Liver (tissue), 9 donors: ENCODE measurements around the gene COL7A1. TPM values are rescaled to one million over a fixed set of nuclear protein-coding genes. Genes with fewer than 3 reads are reported as not detected.

ENCODE experiments used
- DNase-seq: peaks from one replicate; pipeline ENCODE4 v3.0.0-alpha.2; 2017; ENCODE audit warnings: low spot score
- H3K27ac ChIP-seq, 2 donors: one replicate each; pipeline ENCODE4 v1.7.0; 2013; ENCODE audit warnings: inconsistent platforms in 2 of 2, low read length in 2 of 2, control low read depth in 1 of 2, low read depth in 1 of 2, mild to moderate bottlenecking in 1 of 2
- H3K27me3 ChIP-seq, 4 donors: one replicate each; pipeline versions ENCODE4 v1.6.1 to v1.7.0; 2013; ENCODE audit warnings: low read length in 3 of 4, inconsistent platforms in 1 of 4, mild to moderate bottlenecking in 1 of 4, moderate library complexity in 1 of 4; ENCODE audit not compliant: control insufficient read depth in 4 of 4, insufficient read depth in 4 of 4
- H3K36me3 ChIP-seq, 4 donors: one replicate each; pipeline versions ENCODE4 v1.6.1 to v1.7.0; 2013; ENCODE audit warnings: low read length in 3 of 4, mild to moderate bottlenecking in 3 of 4, low read depth in 1 of 4, moderate library complexity in 1 of 4; ENCODE audit not compliant: control insufficient read depth in 4 of 4, insufficient read depth in 3 of 4
- H3K4me1 ChIP-seq, 4 donors: one replicate each; pipeline versions ENCODE4 v1.6.1 to v1.7.0; 2013; ENCODE audit warnings: low read length in 3 of 4, mild to moderate bottlenecking in 3 of 4, moderate library complexity in 1 of 4; ENCODE audit not compliant: control insufficient read depth in 4 of 4, insufficient read depth in 4 of 4
- H3K4me3 ChIP-seq, 3 donors: one replicate each; pipeline versions ENCODE4 v1.6.1 to v1.7.0; 2013; ENCODE audit warnings: low read length in 3 of 3, control low read depth in 1 of 3, low read depth in 1 of 3, mild to moderate bottlenecking in 1 of 3
- H3K9ac ChIP-seq, 2 donors: one replicate each; pipeline ENCODE4 v1.7.0; 2013; ENCODE audit warnings: low read length in 2 of 2, mild to moderate bottlenecking in 2 of 2, moderate library complexity in 2 of 2, control low read depth in 1 of 2, low read depth in 1 of 2
- H3K9me3 ChIP-seq, 4 donors: one replicate each; pipeline versions ENCODE4 v1.6.1 to v1.7.0; 2013; ENCODE audit warnings: low read length in 3 of 4; ENCODE audit not compliant: control insufficient read depth in 4 of 4
- EGR1 ChIP-seq, 2 donors: IDR thresholded peaks; 2 replicates each; pipeline ENCODE4 v1.6.1; 2016 to 2018; ENCODE audit warnings: antibody characterized with exemption in 2 of 2, low read depth in 2 of 2
- FOXA1 ChIP-seq: IDR thresholded peaks from 2 replicates; pipeline ENCODE4 v1.6.1; 2016; ENCODE audit warnings: antibody characterized with exemption
- FOXA2 ChIP-seq: IDR thresholded peaks from 2 replicates; pipeline ENCODE4 v1.6.1; 2016; ENCODE audit warnings: antibody characterized with exemption
- GABPA ChIP-seq, 2 donors: IDR thresholded peaks in 1 of 2; conservative IDR thresholded peaks in 1 of 2; 2 replicates each; pipeline ENCODE4 v1.6.1; 2016; ENCODE audit warnings: antibody characterized with exemption in 2 of 2, mild to moderate bottlenecking in 1 of 2, moderate library complexity in 1 of 2
- HNF4A ChIP-seq, 2 donors: conservative IDR thresholded peaks; 2 replicates each; pipeline ENCODE4 v1.6.1; 2016; ENCODE audit warnings: antibody characterized with exemption in 2 of 2, mild to moderate bottlenecking in 2 of 2
- HNF4G ChIP-seq: IDR thresholded peaks from 2 replicates; pipeline ENCODE4 v1.6.1; 2016; ENCODE audit warnings: antibody characterized with exemption
- JUND ChIP-seq, 2 donors: IDR thresholded peaks; 2 replicates each; pipeline ENCODE4 v1.6.1; 2016; ENCODE audit warnings: antibody characterized with exemption in 2 of 2
- NR2F2 ChIP-seq: IDR thresholded peaks from 2 replicates; pipeline ENCODE4 v1.6.1; 2016; ENCODE audit warnings: antibody characterized with exemption
- RAD21 ChIP-seq, 2 donors: IDR thresholded peaks; 2 replicates each; pipeline ENCODE4 v1.6.1; 2016; ENCODE audit warnings: antibody characterized with exemption in 2 of 2, mild to moderate bottlenecking in 2 of 2
- RXRA ChIP-seq, 2 donors: IDR thresholded peaks; 2 replicates each; pipeline ENCODE4 v1.6.1; 2017 to 2018; ENCODE audit warnings: antibody characterized with exemption in 2 of 2, mild to moderate bottlenecking in 1 of 2
- SP1 ChIP-seq: IDR thresholded peaks from 2 replicates; pipeline ENCODE4 v1.6.1; 2018; ENCODE audit warnings: antibody characterized with exemption, mild to moderate bottlenecking
- TAF1 ChIP-seq: conservative IDR thresholded peaks from 2 replicates; pipeline ENCODE4 v1.6.1; 2016; ENCODE audit warnings: antibody characterized with exemption, mild to moderate bottlenecking
- YY1 ChIP-seq: IDR thresholded peaks from 2 replicates; pipeline ENCODE4 v1.6.1; 2016; ENCODE audit warnings: antibody characterized with exemption, mild to moderate bottlenecking
- WGBS: extraction: QIAGEN DNeasy Blood & Tissue Kit; methylation state at CpG from one replicate; pipeline ENCODE4 v1.1.7; 2013; 5-methylcytosine and 5-hydroxymethylcytosine counted together
- polyA plus RNA-seq, 2 donors: library from polyadenylated mRNA; stranded (reverse) in 1 of 2; unstranded in 1 of 2; fragments of 200-250 nt in 1 of 2; fragments of >200 nt in 1 of 2; fragmentation: Nextera tagmentation in 1 of 2; extraction: Ambion mirVana in 1 of 2; gene quantifications; one replicate each; pipeline versions ENCODE4 v1.2.1 to v1.2.3, GENCODE V29; 2013 to 2015
- total RNA-seq, 2 donors: library from RNA; depleted of rRNA; stranded (reverse); fragments of >200 nt; gene quantifications; one replicate each; pipeline ENCODE4 v1.2.3, GENCODE V29; 2014
- TF ChIP-seq, protein P1 (sequence below): IDR thresholded peaks from 2 replicates; pipeline ENCODE4 v1.6.1; 2016; ENCODE audit warnings: antibody characterized with exemption
- TF ChIP-seq, protein P2 (sequence below): IDR thresholded peaks from 2 replicates; pipeline ENCODE4 v1.6.1; 2016; ENCODE audit warnings: antibody characterized with exemption
- TF ChIP-seq, protein P3 (sequence below): IDR thresholded peaks from 2 replicates; pipeline ENCODE4 v1.6.1; 2016; ENCODE audit warnings: antibody characterized with exemption
- TF ChIP-seq, protein P4 (sequence below): fragments of 150-350 bp; IDR thresholded peaks from 2 replicates; pipeline ENCODE4 v1.5.1; 2017; ENCODE audit warnings: improper control_type of control experiment, low read depth, low read length; ENCODE audit not compliant: missing input control
- donor health status: healthy.
- donor health status: healthy.
- donor health status: healthy.
- donor health status: healthy.
- donor health status: healthy.

The COL7A1 gene
- total and polyA plus RNA-seq, 4 donors: 0.24 to 0.84 (median 0.40) TPM

DNA sequence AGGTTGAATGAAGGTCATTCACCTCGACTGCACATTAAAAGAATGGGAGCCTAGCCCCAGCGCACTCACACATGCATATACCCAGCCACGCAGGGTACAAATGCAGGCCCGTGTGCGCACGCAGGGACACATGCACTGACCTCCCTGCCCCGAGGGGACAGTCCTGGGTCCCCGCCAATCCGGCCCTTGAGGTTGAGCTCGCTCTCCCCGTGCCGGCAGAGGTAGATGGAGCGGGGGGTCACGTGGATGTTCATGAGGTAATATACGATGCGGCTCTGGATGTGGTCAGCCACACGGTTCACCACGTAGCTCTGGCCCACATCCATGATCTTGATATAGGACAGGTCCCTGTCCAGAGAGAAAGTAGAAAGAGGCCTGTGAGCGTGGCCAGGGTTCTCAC is 59.0 kb downstream of the COL7A1 start:
- Histone ChIP-seq H3K4me1 (no peaks in the 10 kb centered on the region), H3K27me3 (no peaks in the 10 kb centered on the region), H3K4me3 (no peak overlapping the region), H3K9ac (no peak overlapping the region), H3K9me3 (no peaks in the 10 kb centered on the region), H3K27ac (no peak overlapping the region), H3K36me3 (peaks cover 0 to 2% (median 0%) of the 10 kb centered on the region in 4 donors)
- no peak for DNase-seq
- WGBS: 95% methylated on average over 19 of the region's 19 CpGs
- TF ChIP-seq EGR1 (IDR thresholded peaks at IDR 0.05; ENCODE audit: low read depth in 2 of 2) (no peak), NR2F2 (no peak), HNF4A (conservative IDR thresholded peaks at IDR 0.05) (no peak), SP1 (no peak), JUND (IDR thresholded peaks at IDR 0.05) (no peak), GABPA (IDR thresholded peaks at IDR 0.05 in 1 of 2, conservative IDR thresholded peaks at IDR 0.05 in 1 of 2) (no peak), FOXA2 (no peak)
- TF ChIP-seq, protein P1, sequence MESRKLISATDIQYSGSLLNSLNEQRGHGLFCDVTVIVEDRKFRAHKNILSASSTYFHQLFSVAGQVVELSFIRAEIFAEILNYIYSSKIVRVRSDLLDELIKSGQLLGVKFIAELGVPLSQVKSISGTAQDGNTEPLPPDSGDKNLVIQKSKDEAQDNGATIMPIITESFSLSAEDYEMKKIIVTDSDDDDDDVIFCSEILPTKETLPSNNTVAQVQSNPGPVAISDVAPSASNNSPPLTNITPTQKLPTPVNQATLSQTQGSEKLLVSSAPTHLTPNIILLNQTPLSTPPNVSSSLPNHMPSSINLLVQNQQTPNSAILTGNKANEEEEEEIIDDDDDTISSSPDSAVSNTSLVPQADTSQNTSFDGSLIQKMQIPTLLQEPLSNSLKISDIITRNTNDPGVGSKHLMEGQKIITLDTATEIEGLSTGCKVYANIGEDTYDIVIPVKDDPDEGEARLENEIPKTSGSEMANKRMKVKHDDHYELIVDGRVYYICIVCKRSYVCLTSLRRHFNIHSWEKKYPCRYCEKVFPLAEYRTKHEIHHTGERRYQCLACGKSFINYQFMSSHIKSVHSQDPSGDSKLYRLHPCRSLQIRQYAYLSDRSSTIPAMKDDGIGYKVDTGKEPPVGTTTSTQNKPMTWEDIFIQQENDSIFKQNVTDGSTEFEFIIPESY: no peak
- TF ChIP-seq, protein P2, sequence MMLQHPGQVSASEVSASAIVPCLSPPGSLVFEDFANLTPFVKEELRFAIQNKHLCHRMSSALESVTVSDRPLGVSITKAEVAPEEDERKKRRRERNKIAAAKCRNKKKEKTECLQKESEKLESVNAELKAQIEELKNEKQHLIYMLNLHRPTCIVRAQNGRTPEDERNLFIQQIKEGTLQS: no peak

DNA sequence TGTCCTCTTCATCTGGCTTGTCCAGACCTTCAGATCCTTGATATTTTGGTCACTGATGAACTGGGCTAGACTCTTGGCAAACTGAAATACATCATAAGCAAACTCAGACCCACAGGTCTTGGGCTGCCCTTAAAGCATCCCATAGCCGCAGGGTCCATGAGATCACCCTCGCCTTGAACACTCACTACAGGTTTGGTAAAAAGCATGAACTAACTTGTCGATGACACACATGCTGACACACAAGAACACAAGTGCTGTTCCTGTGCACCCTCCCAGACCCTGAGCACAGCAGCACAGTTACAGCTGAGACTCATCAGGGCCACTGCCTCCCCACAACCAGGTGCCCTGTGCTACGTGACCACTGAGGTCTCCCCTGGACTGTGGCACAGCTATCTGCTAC is 59.6 kb downstream of the COL7A1 start:
- 97% methylated on average over 4 of the region's 4 CpGs for WGBS
- Histone ChIP-seq H3K9me3 (no peaks in the 10 kb centered on the region), H3K4me1 (no peaks in the 10 kb centered on the region), H3K27ac (no peak overlapping the region), H3K27me3 (no peaks in the 10 kb centered on the region), H3K9ac (no peak overlapping the region), H3K4me3 (no peak overlapping the region), H3K36me3 (peaks cover 0 to 2% (median 0%) of the 10 kb centered on the region in 4 donors)
- TF ChIP-seq HNF4A (conservative IDR thresholded peaks at IDR 0.05) (no peak), GABPA (IDR thresholded peaks at IDR 0.05 in 1 of 2, conservative IDR thresholded peaks at IDR 0.05 in 1 of 2) (no peak)
- TF ChIP-seq, protein P2: no peak
- TF ChIP-seq, protein P1: no peak
- TF ChIP-seq, protein P3, sequence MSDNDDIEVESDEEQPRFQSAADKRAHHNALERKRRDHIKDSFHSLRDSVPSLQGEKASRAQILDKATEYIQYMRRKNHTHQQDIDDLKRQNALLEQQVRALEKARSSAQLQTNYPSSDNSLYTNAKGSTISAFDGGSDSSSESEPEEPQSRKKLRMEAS: no peak
- no peak for DNase-seq

DNA sequence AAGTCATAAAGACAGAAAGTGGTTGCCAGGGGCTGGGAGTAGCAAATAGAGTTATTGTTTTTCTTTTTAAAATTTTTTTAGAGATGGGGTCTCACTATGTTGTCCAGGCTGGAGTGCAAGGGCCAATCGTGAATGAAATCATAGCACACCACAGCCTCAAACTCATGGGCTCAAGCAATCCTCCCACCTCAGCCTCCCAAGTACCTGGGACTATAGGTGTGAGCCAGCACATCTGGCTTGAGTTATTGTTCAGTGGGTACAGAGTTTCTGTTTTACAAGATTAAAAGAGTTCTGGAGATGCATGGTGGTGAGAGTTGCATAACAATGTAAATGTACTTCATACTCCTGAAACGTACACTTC is 62.2 kb downstream of the COL7A1 start:
- H3K9ac ChIP-seq: no peak overlapping the region
- peaks cover 0 to 2% (median 0%) of the 10 kb centered on the region in 4 donors for H3K36me3 ChIP-seq
- no peaks in the 10 kb centered on the region for H3K4me1 ChIP-seq
- DNase-seq: no peak
- no peaks in the 10 kb centered on the region for H3K9me3 ChIP-seq
- TF ChIP-seq FOXA2: no peak
- TF ChIP-seq EGR1 (IDR thresholded peaks at IDR 0.05; ENCODE audit: low read depth in 2 of 2): no peak
- TF ChIP-seq RXRA (IDR thresholded peaks at IDR 0.05): no peak
- TF ChIP-seq RAD21 (IDR thresholded peaks at IDR 0.05): no peak
- TF ChIP-seq HNF4G: no peak
- TF ChIP-seq, protein P1: no peak
- no peak for TF ChIP-seq FOXA1
- TF ChIP-seq, protein P3: no peak
- TF ChIP-seq, protein P4, sequence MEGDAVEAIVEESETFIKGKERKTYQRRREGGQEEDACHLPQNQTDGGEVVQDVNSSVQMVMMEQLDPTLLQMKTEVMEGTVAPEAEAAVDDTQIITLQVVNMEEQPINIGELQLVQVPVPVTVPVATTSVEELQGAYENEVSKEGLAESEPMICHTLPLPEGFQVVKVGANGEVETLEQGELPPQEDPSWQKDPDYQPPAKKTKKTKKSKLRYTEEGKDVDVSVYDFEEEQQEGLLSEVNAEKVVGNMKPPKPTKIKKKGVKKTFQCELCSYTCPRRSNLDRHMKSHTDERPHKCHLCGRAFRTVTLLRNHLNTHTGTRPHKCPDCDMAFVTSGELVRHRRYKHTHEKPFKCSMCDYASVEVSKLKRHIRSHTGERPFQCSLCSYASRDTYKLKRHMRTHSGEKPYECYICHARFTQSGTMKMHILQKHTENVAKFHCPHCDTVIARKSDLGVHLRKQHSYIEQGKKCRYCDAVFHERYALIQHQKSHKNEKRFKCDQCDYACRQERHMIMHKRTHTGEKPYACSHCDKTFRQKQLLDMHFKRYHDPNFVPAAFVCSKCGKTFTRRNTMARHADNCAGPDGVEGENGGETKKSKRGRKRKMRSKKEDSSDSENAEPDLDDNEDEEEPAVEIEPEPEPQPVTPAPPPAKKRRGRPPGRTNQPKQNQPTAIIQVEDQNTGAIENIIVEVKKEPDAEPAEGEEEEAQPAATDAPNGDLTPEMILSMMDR: no peak
- no peak for TF ChIP-seq JUND (IDR thresholded peaks at IDR 0.05)
- no peak for TF ChIP-seq GABPA (IDR thresholded peaks at IDR 0.05 in 1 of 2, conservative IDR thresholded peaks at IDR 0.05 in 1 of 2)
- no peak for TF ChIP-seq TAF1
- no peak for TF ChIP-seq YY1
- no peak for TF ChIP-seq SP1
- WGBS: 81% methylated on average over 2 of the region's 2 CpGs
- H3K27ac ChIP-seq: no peak overlapping the region
- no peaks in the 10 kb centered on the region for H3K27me3 ChIP-seq
- H3K4me3 ChIP-seq: no peak overlapping the region
